GM10248 (cell line): ENCODE data around the gene PDE4A.

Experiments used
- CTCF ChIA-PET: fragments of 300-600 bp; sonication (Branson Sonifier 250); formaldehyde crosslinking; extraction: SDS; loops from one replicate; lab custom pipeline; 2021; ENCODE audit warnings: antibody characterized with exemption; lab: Yijun Ruan, JAX
- POLR2A ChIA-PET: fragments of 350-650 bp; sonication (Branson Sonifier 250); formaldehyde crosslinking; extraction: SDS; loops from one replicate; lab custom pipeline; 2020; ENCODE audit warnings: antibody characterized with exemption; lab: Yijun Ruan, JAX
- DNase-seq: peaks from one replicate; pipeline ENCODE4 v3.0.0; 2012; ENCODE audit errors: extremely low spot score
- TF ChIP-seq, protein P1 (sequence below): IDR thresholded peaks from 2 replicates; pipeline ENCODE4 v1.5.1; 2012; ENCODE audit warnings: mild to moderate bottlenecking, low read depth; ENCODE audit errors: extremely low read depth, missing control alignments, control extremely low read depth

The PDE4A gene

DNA sequence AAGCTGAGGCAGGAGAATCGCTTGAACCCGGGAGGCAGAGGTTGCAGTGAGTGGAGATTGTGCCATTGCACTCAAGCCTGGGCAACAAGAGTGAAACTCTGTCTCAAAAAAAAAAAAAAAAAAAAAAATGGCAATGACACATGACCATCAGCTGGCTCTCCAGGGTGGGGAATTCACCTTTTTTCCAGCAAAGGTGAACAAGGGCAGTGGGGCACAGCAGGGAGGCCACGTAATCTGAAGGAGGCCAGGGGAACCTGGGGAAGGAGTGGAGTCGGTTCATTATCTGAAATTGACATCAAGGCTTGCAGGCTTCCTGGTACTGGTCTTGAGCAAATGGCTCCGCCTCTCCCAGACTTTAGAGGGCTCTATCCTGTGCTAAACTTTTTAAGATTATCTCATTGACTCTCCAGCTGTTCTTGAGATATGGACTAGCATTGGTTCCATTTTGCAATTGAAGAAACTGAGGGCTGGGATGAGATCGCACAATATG is 54.7 kb downstream of the PDE4A start:
- no peak for DNase-seq
- ChIA-PET CTCF (interaction anchor here (0.8 to 1.0 kb wide), 3 partner anchors 8 to 69 kb away, joined by 3 read pairs; no protein-coding TSS in a partner anchor), POLR2A (no interaction called here)
- TF ChIP-seq, protein P1, sequence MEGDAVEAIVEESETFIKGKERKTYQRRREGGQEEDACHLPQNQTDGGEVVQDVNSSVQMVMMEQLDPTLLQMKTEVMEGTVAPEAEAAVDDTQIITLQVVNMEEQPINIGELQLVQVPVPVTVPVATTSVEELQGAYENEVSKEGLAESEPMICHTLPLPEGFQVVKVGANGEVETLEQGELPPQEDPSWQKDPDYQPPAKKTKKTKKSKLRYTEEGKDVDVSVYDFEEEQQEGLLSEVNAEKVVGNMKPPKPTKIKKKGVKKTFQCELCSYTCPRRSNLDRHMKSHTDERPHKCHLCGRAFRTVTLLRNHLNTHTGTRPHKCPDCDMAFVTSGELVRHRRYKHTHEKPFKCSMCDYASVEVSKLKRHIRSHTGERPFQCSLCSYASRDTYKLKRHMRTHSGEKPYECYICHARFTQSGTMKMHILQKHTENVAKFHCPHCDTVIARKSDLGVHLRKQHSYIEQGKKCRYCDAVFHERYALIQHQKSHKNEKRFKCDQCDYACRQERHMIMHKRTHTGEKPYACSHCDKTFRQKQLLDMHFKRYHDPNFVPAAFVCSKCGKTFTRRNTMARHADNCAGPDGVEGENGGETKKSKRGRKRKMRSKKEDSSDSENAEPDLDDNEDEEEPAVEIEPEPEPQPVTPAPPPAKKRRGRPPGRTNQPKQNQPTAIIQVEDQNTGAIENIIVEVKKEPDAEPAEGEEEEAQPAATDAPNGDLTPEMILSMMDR = no peak

DNA sequence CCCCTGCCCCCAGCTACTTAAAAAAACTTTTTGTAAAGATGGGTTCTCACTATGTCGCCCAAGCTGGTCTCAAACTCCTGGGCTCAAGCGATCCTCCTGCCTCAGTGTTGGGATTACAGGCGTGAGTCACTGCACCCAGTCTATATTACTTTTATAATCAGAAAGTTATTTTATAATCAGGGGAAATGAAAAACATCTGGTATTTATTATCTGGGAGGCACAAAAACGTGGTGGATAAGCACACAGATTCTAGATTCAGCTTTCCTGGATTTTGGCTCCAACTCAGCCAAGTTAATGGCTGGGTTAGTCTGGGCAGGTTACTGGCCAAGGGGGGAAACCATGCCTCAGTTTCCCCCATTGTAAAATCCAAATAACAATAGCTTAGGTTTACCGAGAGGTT is 58.1 kb downstream of the PDE4A start:
- CTCF ChIA-PET = interaction anchor here (0.7 to 1.8 kb wide), 18 partner anchors 8 to 223 kb away, joined by 3 to 6 read pairs (median 3); partner anchors contain the start of genes CDC37 and QTRT1
- POLR2A ChIA-PET = no interaction called here
- no peak for DNase-seq
- TF ChIP-seq, protein P1 = no peak

DNA sequence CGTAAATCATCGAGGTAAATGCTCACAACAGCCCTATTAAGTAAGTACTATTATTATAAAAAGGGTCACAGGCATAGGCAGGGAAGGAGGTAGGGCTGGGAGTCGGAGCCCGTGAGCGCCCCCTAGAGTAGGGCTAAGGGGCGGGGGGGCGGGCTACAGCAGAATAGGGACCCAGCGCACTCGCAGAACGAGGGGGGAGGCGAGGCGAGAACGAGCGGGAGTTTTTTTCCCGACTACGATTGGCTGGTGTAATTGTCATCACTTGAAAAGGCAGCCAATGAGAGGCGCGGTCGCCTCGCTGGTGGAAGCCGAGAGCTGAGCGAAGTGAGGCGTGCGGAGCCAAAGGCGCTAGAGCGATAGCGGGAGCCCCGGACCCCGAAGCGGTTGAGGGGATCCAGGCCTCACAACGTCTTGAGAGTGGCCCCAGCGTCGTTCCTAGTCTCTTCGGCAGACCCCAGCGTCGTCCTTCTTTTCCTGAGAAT is 58.6 kb downstream of the PDE4A start:
- POLR2A ChIA-PET = no interaction called here
- TF ChIP-seq, protein P1 = peak; percentile 9
- peak; percentile 58 for DNase-seq
- CTCF ChIA-PET = interaction anchor here (0.7 to 1.8 kb wide), 16 partner anchors 8 to 223 kb away, joined by 3 to 6 read pairs (median 3); partner anchors contain the start of genes CDC37 and QTRT1

DNA sequence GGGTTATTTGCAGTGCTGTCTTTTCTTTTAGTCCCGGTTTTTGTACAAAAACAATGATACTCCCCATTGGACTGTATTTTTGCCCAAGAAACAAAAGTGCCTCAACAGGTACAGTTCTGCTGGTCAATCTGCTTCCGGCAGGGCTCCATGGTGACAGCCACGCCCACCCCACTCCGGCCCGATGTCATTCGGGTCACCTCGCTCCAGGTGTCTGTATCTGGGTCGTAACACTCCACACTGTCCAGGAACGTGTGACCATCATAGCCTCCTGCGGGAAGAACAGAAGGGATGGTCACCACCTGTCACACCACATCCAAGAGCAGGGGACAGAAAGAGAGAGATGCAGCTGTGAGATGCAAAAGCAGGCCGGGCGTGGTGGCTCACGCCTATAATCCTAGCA is 66.2 kb downstream of the PDE4A start:
- TF ChIP-seq, protein P1 = no peak
- DNase-seq = no peak
- ChIA-PET CTCF (interaction anchor here (1.1 kb wide), 1 partner anchor 8 kb away, joined by 4 read pairs; no protein-coding TSS in a partner anchor), POLR2A (no interaction called here)

DNA sequence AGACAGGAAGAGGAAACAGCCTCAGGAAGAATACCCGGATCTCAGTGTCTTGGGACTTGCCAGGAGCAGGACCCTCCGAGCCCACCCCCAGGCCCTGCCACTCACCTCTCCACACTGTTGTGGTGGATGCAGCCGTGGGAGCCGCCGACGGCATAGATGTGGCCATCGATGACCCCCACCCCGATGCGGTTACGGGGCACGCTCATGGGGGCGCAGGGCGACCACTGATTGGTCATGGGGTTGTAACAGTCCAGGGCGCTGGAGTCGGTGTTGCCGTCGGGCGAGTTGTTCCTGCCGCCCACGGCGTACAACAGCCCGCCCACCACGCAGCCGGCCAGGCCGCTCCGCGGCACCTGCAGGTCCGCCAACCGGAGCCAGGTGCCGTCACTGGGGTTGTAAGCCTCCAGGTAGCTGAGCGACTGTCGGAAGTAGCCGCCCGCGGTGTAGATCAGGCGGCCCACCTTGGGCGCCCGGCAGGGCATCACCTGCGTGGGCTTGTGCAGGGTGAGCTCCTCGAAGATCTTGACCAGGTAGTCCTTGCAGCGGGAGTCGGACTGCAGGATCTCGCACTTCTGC is 71.2 kb downstream of the PDE4A start:
- no peak for DNase-seq
- ChIA-PET POLR2A (no interaction called here), CTCF (interaction anchor here (0.6 to 3.6 kb wide), 5 partner anchors 8 to 209 kb away, joined by 3 to 25 read pairs (median 5); partner anchors contain the start of gene QTRT1)
- TF ChIP-seq, protein P1 = no peak

DNA sequence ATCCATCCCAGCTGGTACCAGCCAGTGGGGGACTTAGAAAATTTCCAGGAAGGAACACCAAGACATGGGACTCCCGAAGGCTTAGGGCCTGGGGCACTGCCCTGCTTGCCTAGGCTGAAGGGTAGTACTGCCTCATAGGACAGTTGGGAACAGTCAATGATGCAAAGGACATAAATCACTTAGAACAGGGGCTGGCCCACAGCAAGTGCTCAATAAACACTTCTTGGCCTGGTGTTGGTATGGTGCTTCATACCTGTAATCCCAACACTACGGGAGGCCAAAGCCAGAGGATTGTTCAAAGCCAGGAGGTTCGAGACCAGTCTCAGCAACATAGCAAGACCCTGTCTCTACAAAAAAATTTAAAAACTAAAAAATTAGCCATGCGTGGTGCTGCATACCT is 77.0 kb downstream of the PDE4A start:
- TF ChIP-seq, protein P1 = no peak
- CTCF ChIA-PET = interaction anchor here (0.7 to 1.6 kb wide), 3 partner anchors 9 to 24 kb away, joined by 3 to 8 read pairs (median 4); no protein-coding TSS in a partner anchor
- DNase-seq = no peak
- POLR2A ChIA-PET = no interaction called here
